ENCODE results near the gene FAM3B.

The FAM3B gene

DNA sequence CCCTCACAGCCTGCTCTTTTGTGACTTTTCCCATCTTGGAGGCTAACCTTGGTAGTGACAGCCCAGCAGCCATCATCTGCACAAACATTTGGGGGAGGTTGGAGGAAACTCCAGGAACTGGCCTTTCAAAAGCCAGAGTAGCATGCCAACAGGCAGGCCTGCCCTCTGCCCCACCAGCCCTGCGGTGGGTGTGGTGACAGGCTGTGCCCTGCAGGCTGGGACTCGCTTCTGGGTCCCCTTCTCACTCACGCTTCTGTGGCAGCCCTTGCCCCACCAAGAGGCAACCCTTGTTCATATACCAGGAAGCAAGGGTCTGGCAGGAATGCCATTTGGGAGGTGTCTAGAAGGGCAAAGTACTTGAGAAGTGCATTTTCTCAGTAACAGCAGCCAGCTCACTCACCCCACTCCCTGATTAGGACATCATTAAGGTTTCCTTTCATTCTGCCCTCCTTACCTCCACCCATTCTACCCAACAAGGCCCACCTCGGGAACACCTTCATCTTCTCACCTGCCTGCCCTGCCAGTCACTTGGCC, 20.8 kb upstream of the FAM3B start:
- CTCF ChIA-PET, result interaction anchor here (3.8 kb wide), 1 partner anchor 12 kb away, joined by 18 read pairs; no protein-coding TSS in a partner anchor
- Histone ChIP-seq H3K4me3 (ENCODE audit: low read depth, low read length) (no peak overlapping the region), H3K9me3 (ENCODE audit: control insufficient read depth, insufficient read depth, low read depth, low read length) (no peaks in the 10 kb centered on the region), H3K36me3 (ENCODE audit: control insufficient read depth in 2 of 2, insufficient read depth in 1 of 2, low read length in 2 of 2) (no peaks in the 10 kb centered on the region), H3K27ac (ENCODE audit: extremely low read depth, low read depth, low read length) (no peak overlapping the region), H3K4me1 (ENCODE audit: control insufficient read depth, insufficient read depth, low read length) (no peaks in the 10 kb centered on the region)
- no peak for TF ChIP-seq SP7 (tag by site-specific recombination; IDR thresholded peaks at IDR 0.05)
- no peak for TF ChIP-seq ZNF184 (tag by site-specific recombination; IDR thresholded peaks at IDR 0.05)
- POLR2A ChIA-PET, result no interaction called here

DNA sequence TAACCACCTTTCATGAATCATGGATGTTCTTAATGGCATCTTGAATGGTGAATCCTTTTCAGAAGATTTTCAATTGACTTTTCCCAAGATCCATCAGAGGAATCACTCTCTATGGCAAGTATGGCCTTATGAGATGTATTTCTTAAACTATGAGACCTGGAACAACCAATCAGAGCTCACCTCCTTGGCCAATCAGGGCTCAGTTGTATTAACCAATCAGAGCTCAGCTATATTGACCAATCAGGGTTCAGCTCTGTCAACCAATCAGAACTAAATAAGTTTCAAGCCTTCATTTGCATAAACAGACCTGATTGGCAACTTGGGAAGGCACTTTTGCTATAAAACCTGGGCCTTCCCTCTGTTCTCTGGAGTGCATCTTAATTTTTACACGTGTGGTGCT, 13.6 kb upstream of the FAM3B start:
- no peak overlapping the region for H3K4me3 ChIP-seq (ENCODE audit: low read depth, low read length)
- no peaks in the 10 kb centered on the region for H3K4me1 ChIP-seq (ENCODE audit: control insufficient read depth, insufficient read depth, low read length)
- H3K9me3 ChIP-seq (ENCODE audit: control insufficient read depth, insufficient read depth, low read depth, low read length), result no peaks in the 10 kb centered on the region
- ChIA-PET CTCF (interaction anchor here (0.7 to 0.9 kb wide), 2 partner anchors 20 to 120 kb away, joined by 3 to 4 read pairs; no protein-coding TSS in a partner anchor), POLR2A (no interaction called here)
- TF ChIP-seq KLF16 (tag by site-specific recombination; IDR thresholded peaks at IDR 0.05) (no peak), ZNF677 (tag by site-specific recombination; IDR thresholded peaks at IDR 0.05) (no peak), ZNF580 (tag by site-specific recombination; IDR thresholded peaks at IDR 0.05) (no peak), SP7 (tag by site-specific recombination; IDR thresholded peaks at IDR 0.05) (no peak), ZNF830 (tag by site-specific recombination; IDR thresholded peaks at IDR 0.05; ENCODE audit: low read depth) (no peak), ZNF514 (tag by site-specific recombination; IDR thresholded peaks at IDR 0.05) (no peak), ZNF341 (tag by site-specific recombination; IDR thresholded peaks at IDR 0.05; ENCODE audit: low read depth) (no peak), PATZ1 (tag by site-specific recombination; IDR thresholded peaks at IDR 0.05) (no peak), ELK4 (IDR thresholded peaks at IDR 0.05; ENCODE audit: borderline replicate concordance, low read depth, low read length) (no peak), ZSCAN16 (tag by site-specific recombination; IDR thresholded peaks at IDR 0.05) (no peak), ZFP3 (tag by site-specific recombination; IDR thresholded peaks at IDR 0.05; ENCODE audit: low read depth) (no peak), ZNF423 (tag by site-specific recombination; IDR thresholded peaks at IDR 0.05) (no peak), ZNF555 (tag by site-specific recombination; conservative IDR thresholded peaks at IDR 0.05) (no peak), REST (tag by site-specific recombination; IDR thresholded peaks at IDR 0.05) (no peak), ZNF571 (tag by site-specific recombination; IDR thresholded peaks at IDR 0.05) (no peak), ZNF623 (tag by site-specific recombination; IDR thresholded peaks at IDR 0.05) (no peak), ZNF426 (tag by site-specific recombination; IDR thresholded peaks at IDR 0.05) (no peak)
- TF ChIP-seq, protein P1, sequence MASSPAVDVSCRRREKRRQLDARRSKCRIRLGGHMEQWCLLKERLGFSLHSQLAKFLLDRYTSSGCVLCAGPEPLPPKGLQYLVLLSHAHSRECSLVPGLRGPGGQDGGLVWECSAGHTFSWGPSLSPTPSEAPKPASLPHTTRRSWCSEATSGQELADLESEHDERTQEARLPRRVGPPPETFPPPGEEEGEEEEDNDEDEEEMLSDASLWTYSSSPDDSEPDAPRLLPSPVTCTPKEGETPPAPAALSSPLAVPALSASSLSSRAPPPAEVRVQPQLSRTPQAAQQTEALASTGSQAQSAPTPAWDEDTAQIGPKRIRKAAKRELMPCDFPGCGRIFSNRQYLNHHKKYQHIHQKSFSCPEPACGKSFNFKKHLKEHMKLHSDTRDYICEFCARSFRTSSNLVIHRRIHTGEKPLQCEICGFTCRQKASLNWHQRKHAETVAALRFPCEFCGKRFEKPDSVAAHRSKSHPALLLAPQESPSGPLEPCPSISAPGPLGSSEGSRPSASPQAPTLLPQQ (tag by site-specific recombination; IDR thresholded peaks at IDR 0.05), result no peak
- H3K27ac ChIP-seq (ENCODE audit: extremely low read depth, low read depth, low read length), result no peak overlapping the region
- no peaks in the 10 kb centered on the region for H3K36me3 ChIP-seq (ENCODE audit: control insufficient read depth in 2 of 2, insufficient read depth in 1 of 2, low read length in 2 of 2)

All from HEK293 (cell line).